IgD-negative memory B cell (primary cell): Measurements from ENCODE around the gene HSFY1. TPM values are rescaled to one million over a fixed set of nuclear protein-coding genes. Genes with fewer than 3 reads are reported as not detected.
"Not testable (repeated sequence)": the region's sequence is repeated elsewhere in the genome, so short reads cannot be mapped to it uniquely, and the experiment has no call there.

Experiments
- H3K27ac Mint-ChIP-seq, 3 donors: one replicate each; pipeline ENCODE4 v1.8.0; 2020 to 2022; ENCODE audit warnings: mild to moderate bottlenecking in 3 of 3, mixed read lengths in 3 of 3, moderate library complexity in 1 of 3
- H3K27me3 Mint-ChIP-seq: one replicate; pipeline ENCODE4 v1.8.0; 2021; ENCODE audit warnings: mixed read lengths
- H3K36me3 Mint-ChIP-seq: one replicate; pipeline ENCODE4 v1.8.0; 2020; ENCODE audit warnings: mild to moderate bottlenecking, mixed read lengths
- H3K4me1 Mint-ChIP-seq, 3 donors: one replicate each; pipeline ENCODE4 v1.8.0; 2020 to 2022; ENCODE audit warnings: mixed read lengths in 3 of 3, mild to moderate bottlenecking in 1 of 3
- H3K4me3 Mint-ChIP-seq, 4 donors: one replicate each; pipeline ENCODE4 v1.8.0; 2020 to 2022; ENCODE audit warnings: mild to moderate bottlenecking in 4 of 4, mixed read lengths in 4 of 4, moderate library complexity in 3 of 4
- H3K9me3 Mint-ChIP-seq, 3 donors: one replicate each; pipeline ENCODE4 v1.8.0; 2020 to 2021; ENCODE audit warnings: mixed read lengths in 3 of 3, mild to moderate bottlenecking in 1 of 3
- polyA plus RNA-seq: library from polyadenylated mRNA; unstranded; fragments of 300-500 nt; fragmentation: Illumina TruSeq; gene quantifications from one replicate; pipeline ENCODE4 v1.2.3, GENCODE V29; 2021

HSFY1 gene
- polyA plus RNA-seq, result not detected

- not testable (repeated sequence) for H3K36me3 Mint-ChIP-seq, H3K27me3 Mint-ChIP-seq, H3K27ac Mint-ChIP-seq, H3K4me3 Mint-ChIP-seq, H3K4me1 Mint-ChIP-seq, H3K9me3 Mint-ChIP-seq
Measured at GRCh38 chrY:18546420-18546819, at the start of gene HSFY1. Gene HSFY1, plus strand, starts transcription at chrY:18546720. Its CDS starts 68 bp downstream, at chrY:18546788.

- not testable (repeated sequence) for H3K36me3 Mint-ChIP-seq, H3K9me3 Mint-ChIP-seq, H3K27ac Mint-ChIP-seq, H3K4me1 Mint-ChIP-seq, H3K4me3 Mint-ChIP-seq, H3K27me3 Mint-ChIP-seq
Measured at GRCh38 chrY:18504266-18504665, 42.3 kb upstream of the HSFY1 start.

- H3K4me1 Mint-ChIP-seq, result not testable (repeated sequence)
Measured at GRCh38 chrY:18530995-18531655, 15.4 kb upstream of the HSFY1 start.

GRCh38 chrY:18538952-18539351 lies 7.6 kb upstream of the HSFY1 start:
- H3K9me3 Mint-ChIP-seq, H3K27ac Mint-ChIP-seq, H3K36me3 Mint-ChIP-seq, H3K4me1 Mint-ChIP-seq, H3K27me3 Mint-ChIP-seq, H3K4me3 Mint-ChIP-seq: not testable (repeated sequence)

More at GRCh38 chrY:18530995-18531655, 15.4 kb upstream of the HSFY1 start:
- H3K9me3 Mint-ChIP-seq, H3K27ac Mint-ChIP-seq, H3K27me3 Mint-ChIP-seq, H3K4me3 Mint-ChIP-seq, H3K36me3 Mint-ChIP-seq: not testable (repeated sequence)

GRCh38 chrY:18553132-18553531 lies 6.6 kb downstream of the HSFY1 start:
- not testable (repeated sequence) for H3K4me3 Mint-ChIP-seq, H3K27ac Mint-ChIP-seq, H3K36me3 Mint-ChIP-seq, H3K9me3 Mint-ChIP-seq, H3K27me3 Mint-ChIP-seq, H3K4me1 Mint-ChIP-seq

GRCh38 chrY:18565915-18566314 lies 19.4 kb downstream of the HSFY1 start:
- H3K4me3 Mint-ChIP-seq, H3K27ac Mint-ChIP-seq, H3K4me1 Mint-ChIP-seq, H3K36me3 Mint-ChIP-seq, H3K27me3 Mint-ChIP-seq, H3K9me3 Mint-ChIP-seq: not testable (repeated sequence)

Other genes starting within 250 kb of the HSFY1 start
- not detected for gene HSFY2, start 227.0 kb downstream of the HSFY1 start, polyA plus RNA-seq